Osteoblast (primary cell): ENCODE results near the gene VRK1. TPM values are rescaled to one million over a fixed set of nuclear protein-coding genes. Genes with fewer than 3 reads are reported as not detected.

Experiments used
- DNase-seq: peaks from one replicate; pipeline ENCODE4 v3.0.0; 2011; ENCODE audit warnings: low spot score, mixed read lengths; ENCODE audit not compliant: insufficient read length; ENCODE audit errors: missing footprints
- H2AFZ ChIP-seq: 2 replicates; pipeline ENCODE4 v1.6.0; 2011; ENCODE audit warnings: mild to moderate bottlenecking, low read length
- H3K27ac ChIP-seq: 2 replicates; pipeline ENCODE4 v1.5.1; 2011; ENCODE audit warnings: mild to moderate bottlenecking, low read depth, low read length, moderate library complexity
- H3K27me3 ChIP-seq: 2 replicates; pipeline ENCODE4 v1.6.0; 2012; ENCODE audit warnings: mild to moderate bottlenecking, control low read depth, inconsistent platforms, low read length, moderate library complexity; ENCODE audit not compliant: insufficient read depth
- H3K36me3 ChIP-seq: 2 replicates; pipeline ENCODE4 v1.5.1; 2011; ENCODE audit warnings: mild to moderate bottlenecking, low read length, control low read depth, moderate library complexity; ENCODE audit not compliant: insufficient read depth
- H3K4me1 ChIP-seq: 2 replicates; pipeline ENCODE4 v1.5.1; 2011; ENCODE audit warnings: mild to moderate bottlenecking, low read length, control low read depth, moderate library complexity; ENCODE audit not compliant: insufficient read depth
- H3K4me2 ChIP-seq: 2 replicates; pipeline ENCODE4 v1.6.0; 2011; ENCODE audit warnings: mild to moderate bottlenecking, low read length; ENCODE audit not compliant: insufficient read depth
- H3K4me3 ChIP-seq: fragments of 200-600 bp; sonication (generic); 3 replicates; pipeline ENCODE4 v1.5.1; 2012; ENCODE audit warnings: mild to moderate bottlenecking, low read length, inconsistent platforms; ENCODE audit not compliant: insufficient read depth
- H3K79me2 ChIP-seq: 2 replicates; pipeline ENCODE4 v1.6.0; 2012; ENCODE audit warnings: mild to moderate bottlenecking, low read length, control low read depth, inconsistent platforms; ENCODE audit not compliant: insufficient read depth
- H3K9me3 ChIP-seq: 2 replicates; pipeline ENCODE4 v1.5.1; 2011; ENCODE audit warnings: low read depth, low read length, control low read depth
- H4K20me1 ChIP-seq: 2 replicates; pipeline ENCODE4 v1.6.0; 2012; ENCODE audit warnings: mild to moderate bottlenecking, low read length, control low read depth; ENCODE audit not compliant: insufficient read depth
- CTCF ChIP-seq: IDR thresholded peaks from 2 replicates; pipeline ENCODE4 v1.5.1; 2011; ENCODE audit warnings: mild to moderate bottlenecking, low read depth, low read length, moderate library complexity; ENCODE audit errors: extremely low read depth
- total RNA-seq: library from RNA; depleted of rRNA; stranded (reverse); fragments of >200 nt; gene quantifications from 2 replicates; pipeline ENCODE4 v1.2.3, GENCODE V29; 2012

Gene VRK1
- total RNA-seq, 1 donor, result 24.2 TPM

- TF ChIP-seq CTCF, result no peak
- no peak for DNase-seq
Measured at GRCh38 chr14:96929950-96930349, 132.8 kb downstream of the VRK1 start.

GRCh38 chr14:96930526-96930925, 133.3 kb downstream of the VRK1 start:
- Histone ChIP-seq H3K4me3 (no peak overlapping the region), H3K79me2 (no peaks in the 10 kb centered on the region), H2AFZ (no peak overlapping the region), H3K4me1 (no peaks in the 10 kb centered on the region), H3K27me3 (no peaks in the 10 kb centered on the region), H3K27ac (no peak overlapping the region), H4K20me1 (no peaks in the 10 kb centered on the region), H3K36me3 (no peaks in the 10 kb centered on the region), H3K9me3 (no peaks in the 10 kb centered on the region), H3K4me2 (no peak overlapping the region)
- TF ChIP-seq CTCF, result no peak
- no peak for DNase-seq

More at GRCh38 chr14:96929950-96930349, 132.8 kb downstream of the VRK1 start:
- H3K4me1 ChIP-seq, result no peaks in the 10 kb centered on the region
- no peak overlapping the region for H3K4me3 ChIP-seq
- H3K27me3 ChIP-seq, result no peaks in the 10 kb centered on the region
- H3K27ac ChIP-seq, result no peak overlapping the region
- no peaks in the 10 kb centered on the region for H3K36me3 ChIP-seq
- H3K4me2 ChIP-seq, result no peak overlapping the region
- H3K79me2 ChIP-seq, result no peaks in the 10 kb centered on the region
- no peaks in the 10 kb centered on the region for H3K9me3 ChIP-seq
- no peaks in the 10 kb centered on the region for H4K20me1 ChIP-seq
- H2AFZ ChIP-seq, result no peak overlapping the region
